Stimulated activated CD4-positive, alpha-beta T cell treated with anti-CD3 and anti-CD28 coated beads, Interleukin-4, amount 100 ng/mL, for 1 hour (primary cell): ENCODE data around the gene NIPSNAP3A.
"Not testable (repeated sequence)": the region's sequence is repeated elsewhere in the genome, so short reads cannot be mapped to it uniquely, and the experiment has no call there.

Source experiments
- DNase-seq: peaks from one replicate; pipeline ENCODE4 v3.0.0-alpha.2; 2020

The NIPSNAP3A gene

DNA sequence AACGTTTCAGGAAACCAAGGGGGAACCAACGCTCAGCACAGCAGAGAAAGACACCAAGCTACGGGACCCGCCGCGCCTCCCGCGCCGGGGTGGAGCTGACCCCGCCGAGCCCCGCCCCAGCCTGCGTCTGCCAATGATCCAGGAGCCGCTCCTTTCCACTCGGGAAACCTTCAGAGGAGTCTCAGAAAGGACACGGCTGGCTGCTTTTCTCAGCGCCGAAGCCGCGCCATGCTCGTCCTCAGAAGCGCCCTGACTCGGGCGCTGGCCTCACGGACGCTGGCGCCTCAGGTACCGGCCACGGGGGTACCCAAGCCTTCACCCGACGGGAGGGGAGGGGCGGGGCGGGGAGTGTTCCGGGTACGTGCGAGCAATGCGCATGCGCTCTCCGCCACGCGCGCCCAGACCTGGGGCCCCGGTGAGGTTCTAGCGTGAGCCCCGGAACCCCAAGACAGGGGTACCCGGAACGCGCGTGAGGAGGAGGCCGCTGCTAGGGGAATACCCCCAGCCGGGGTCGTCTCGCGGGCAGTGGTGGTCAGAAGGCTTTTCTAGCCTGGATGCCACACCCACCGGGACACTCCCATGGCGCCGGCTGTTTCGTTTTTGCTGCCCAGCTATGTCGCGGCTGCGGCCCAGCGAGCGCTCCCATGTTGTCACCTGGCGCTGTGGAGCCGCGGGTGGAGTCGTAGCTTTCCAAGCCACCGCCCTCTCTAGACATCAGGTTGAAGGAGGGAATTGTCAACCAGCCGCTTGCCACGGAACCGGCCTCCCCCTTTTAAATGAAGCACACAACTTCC, at the start of gene NIPSNAP3A:
TSS of gene NIPSNAP3A (plus strand) at position 119 of the 794 bp plus-strand sequence. CDS start at position 229, 110 bp downstream.
- DNase-seq: peak; percentile 87

DNA sequence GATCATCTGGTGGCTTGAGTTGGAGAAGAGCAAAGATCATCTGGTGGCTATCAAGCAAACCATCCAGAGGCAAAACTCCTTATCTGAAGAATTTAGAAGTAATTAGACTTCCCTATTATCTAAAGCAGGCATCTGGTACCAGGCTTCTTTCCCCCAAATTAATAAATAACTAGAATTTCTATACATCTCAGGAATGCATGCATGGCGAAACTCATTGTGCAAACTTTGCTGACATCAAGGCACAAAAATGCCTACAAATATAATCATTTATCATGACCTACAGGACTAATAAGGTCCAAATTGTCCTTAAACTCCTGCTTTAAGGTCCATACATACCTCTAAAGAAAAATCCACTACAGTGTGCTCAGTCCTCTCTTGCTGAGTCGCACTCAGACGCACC, 47.2 kb upstream of the NIPSNAP3A start:
- DNase-seq: no peak

DNA sequence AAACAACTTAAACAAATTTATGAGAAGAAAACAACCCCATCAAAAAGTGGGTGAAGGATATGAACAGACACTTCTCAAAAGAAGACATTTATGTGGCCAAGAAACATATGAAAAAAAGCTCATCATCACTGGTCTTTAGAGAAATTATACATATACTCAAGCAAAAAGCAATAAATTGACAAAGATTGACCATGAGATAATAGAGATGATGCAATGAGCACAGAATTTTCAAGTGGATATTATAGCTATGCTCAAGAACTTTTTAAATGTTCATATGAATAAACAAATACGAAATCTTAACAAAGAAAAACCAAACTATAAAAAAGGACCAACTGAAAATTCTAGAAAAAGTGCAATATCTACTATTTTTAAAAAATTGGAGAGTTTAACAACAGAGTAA, 38.7 kb upstream of the NIPSNAP3A start:
- DNase-seq: not testable (repeated sequence)

DNA sequence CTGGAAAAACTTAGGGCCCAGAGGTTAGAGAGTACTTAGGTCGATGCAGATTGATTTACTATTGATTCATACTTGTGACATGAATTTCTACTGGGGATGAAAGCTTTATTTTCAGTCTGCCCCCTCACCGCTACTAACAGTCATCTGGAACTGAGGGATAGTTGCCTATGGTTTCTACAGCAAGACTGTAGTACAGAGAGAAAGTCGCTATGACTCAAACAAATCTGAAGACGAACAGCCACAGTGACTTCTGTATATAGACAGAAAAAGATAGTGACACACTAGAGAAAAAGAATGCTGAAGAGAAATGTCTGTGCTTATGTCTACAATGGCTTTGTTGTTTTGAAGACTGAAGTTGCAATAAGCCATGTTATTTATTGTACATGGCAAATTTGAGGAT, 35.9 kb upstream of the NIPSNAP3A start:
- DNase-seq: no peak

DNA sequence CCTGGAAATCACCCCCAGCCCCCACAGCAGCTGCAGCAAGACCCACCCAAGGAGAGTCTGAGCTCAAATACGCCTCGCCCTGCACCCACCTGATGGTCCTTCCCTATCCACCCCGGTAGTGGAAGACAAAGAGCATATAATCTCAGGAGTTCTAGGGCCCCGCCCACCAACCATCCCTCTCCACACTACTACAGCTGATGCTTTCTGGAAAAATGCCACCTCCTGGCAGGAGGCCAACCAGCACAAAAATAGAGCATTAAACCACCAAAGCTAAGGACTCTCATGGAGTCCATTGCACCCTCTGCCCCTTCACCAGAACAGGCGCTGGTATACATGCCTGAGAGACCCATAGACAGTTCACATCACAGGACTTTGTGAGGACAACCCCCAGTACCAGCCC, 22.5 kb upstream of the NIPSNAP3A start:
- DNase-seq: no peak

DNA sequence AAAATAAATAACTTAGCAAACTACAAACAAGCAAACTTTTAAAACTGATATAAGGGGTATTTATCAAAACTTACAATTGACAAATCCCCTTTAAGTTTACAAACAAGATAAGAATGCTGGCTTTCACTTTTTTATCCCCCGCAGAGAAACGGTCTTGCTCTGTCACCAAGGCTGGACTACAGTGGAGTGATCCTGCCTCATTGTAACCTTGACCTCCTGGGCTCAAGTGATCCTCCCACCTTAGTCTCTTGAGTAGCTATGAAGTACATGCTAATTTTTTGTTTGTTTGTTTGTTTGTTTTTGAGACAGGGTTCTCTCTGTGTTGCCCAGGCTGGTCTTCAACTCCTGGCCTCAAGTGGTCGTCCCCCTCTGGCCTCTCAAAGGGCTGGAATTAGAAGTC, 9.0 kb upstream of the NIPSNAP3A start:
- DNase-seq: no peak

DNA sequence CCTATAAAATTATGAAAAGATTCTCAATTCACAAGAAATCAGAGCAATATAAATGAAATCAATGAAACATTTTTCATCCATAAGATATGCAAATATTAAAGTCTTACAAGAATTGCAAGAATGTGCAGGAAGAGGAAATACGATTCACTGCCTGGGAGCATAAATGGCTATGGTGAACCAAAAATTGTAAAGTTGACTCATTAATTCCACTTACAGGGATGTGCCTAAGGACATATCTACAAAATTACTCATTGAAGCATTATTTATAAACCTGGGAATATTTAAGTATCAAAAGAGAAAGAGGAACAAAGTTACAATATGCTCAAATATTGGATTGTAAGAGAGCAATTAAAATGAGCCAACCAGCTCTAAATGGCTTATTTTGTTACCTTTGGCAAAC, 6.9 kb upstream of the NIPSNAP3A start:
- DNase-seq: no peak

DNA sequence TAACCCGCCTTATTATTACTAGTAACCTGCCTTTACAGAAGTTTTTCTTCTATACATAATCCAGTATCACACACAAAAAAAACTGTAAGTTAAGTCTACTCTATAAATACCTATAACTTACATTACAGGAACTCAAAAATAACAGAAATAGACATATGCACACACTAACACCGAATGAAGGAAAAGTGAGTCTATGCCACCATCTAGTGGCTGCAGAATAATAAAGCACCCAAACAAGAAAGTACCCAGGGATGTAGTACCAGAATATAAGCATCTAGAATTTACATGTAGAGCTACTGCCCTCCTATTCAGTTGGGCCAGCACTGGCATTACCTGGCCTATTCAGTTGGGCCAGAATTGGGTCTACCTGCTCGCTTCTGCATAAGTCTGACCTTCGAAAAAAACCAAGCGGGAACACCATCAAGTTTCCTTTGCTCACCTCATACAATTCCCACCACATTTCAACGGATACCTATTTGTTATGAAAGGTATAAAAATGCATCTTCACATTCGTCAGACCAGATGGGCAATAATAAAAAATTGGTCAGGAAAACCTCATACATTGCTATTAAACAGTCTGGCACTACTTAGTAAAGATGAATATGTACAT, 4.0 kb upstream of the NIPSNAP3A start:
- no peak for DNase-seq

DNA sequence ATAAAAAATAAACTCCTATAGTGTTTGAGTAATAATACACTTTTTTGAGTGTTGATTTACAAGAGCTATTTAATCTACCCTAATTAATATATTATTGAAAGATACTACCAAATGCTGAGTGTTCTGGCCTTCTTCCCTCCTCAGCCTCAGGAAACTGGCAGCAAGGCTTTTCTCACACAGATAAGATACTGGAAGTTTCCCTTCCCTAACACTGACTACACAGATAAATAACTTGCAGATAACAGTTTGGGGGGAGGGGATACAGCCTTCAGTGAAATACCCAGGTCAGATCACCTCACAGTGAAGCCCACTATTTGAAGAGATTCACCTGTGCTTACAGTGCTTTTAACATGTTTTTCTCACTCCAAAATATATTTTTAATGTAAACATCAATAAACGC, 1.6 kb upstream of the NIPSNAP3A start:
- DNase-seq: no peak

DNA sequence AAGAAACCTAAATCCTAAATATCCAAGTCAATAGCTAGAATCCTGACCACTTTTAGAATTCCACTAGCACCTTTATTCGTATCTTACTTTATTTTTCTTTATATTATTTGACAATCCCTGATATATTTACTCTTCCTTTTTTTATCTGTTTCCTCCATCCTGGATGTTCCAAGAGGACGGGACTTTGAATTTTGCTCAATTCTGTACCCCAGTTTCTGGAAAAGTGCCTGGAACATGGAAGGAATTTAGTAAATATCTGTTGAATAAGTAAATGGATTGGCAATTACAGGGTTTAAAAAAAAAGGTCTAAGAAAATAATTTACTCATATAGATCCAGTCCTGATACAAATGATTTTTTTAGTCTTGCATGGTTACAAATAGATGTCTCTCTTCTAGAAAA, 1.2 kb upstream of the NIPSNAP3A start:
- no peak for DNase-seq

DNA sequence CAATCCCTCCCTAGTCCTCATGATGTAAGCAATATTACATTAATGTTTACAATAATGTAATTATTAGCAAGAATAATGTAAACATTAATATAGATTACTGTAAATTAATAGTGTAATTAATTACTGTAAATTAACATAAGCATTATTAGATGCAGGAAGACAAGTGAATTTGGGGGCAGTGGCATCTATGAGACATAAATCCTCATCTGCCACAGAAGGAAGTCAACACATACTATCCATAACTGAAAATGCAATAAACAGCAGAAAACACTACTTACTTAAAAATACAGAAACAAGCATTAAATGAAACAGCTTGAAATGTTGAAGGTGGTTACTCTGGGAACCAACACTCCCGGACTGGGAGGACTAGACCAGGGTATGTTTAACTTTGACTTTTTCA, 685 bp upstream of the NIPSNAP3A start:
- DNase-seq: no peak

DNA sequence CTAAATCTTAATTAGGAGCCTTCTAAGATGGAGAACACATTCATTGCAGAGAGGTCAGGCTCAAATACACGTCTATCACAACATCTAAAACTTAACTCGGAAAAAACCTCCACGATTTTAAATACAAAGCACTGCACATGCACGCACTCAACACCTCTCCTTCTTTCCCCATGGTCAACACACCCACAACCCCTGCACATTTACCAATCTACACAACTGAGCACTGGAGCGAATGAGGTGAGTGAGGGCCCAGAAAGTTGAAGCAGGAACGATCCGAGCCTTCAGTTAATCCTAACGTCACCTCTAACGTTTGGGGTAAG, 278 bp upstream of the NIPSNAP3A start:
- DNase-seq: no peak

DNA sequence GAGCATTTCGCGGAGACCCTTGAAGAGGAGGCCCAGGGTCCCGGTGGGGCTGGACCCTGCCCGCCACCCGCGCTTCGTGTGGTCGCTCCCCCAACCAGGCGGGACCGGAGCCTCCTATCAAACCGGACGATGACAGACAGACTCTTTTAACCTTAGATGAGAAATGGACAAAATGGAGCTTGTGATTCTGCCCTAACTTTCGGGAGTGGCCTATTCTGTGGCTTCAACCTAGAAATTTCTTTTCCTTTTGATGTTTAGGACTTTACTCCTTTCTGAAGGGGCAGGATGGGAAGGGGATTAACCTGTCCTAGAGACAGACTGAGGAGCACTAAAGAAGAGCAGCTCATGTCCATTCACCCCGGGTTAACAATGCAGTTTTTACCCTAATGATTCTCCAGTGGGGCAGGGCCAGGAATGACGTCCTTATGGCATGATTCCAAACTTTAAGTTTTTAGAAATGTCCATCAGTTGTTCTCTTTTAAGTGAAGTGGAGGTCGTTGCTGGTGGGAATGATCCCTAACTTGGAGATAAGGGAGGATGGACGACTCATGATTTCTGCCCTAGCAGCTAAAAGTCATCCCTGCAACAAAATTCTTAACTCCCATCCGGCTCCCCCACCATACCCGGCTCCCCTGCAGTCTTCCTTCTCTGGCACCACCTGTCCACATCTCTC, 1.0 kb downstream of the NIPSNAP3A start:
- DNase-seq: no peak

DNA sequence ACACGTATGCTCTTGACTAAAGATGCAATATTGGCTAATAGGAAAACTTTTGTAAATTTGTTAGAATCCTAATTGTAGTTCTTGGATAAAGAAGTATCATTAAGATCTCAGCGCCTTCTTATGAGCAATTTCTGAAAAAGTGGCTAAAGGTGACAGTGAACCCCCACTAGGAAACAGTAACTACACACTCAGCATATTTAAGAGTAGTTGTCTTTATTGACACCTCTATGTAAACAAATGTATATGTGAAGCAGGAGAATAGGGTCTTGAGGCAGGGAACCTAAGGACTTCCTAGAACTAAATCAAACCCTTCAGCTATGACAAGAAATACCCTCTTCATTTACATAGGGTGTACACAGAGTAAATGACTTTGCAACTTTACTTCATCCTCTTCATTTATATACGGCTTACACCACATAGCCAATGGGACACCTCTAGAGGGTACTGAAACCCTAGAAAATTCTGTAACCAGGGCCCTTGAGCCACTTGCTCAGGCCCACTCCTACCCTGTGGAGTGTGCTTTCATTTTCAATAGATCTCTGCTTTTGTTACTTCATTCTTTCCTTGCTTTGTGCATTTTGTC, 2.8 kb downstream of the NIPSNAP3A start:
- DNase-seq: no peak

DNA sequence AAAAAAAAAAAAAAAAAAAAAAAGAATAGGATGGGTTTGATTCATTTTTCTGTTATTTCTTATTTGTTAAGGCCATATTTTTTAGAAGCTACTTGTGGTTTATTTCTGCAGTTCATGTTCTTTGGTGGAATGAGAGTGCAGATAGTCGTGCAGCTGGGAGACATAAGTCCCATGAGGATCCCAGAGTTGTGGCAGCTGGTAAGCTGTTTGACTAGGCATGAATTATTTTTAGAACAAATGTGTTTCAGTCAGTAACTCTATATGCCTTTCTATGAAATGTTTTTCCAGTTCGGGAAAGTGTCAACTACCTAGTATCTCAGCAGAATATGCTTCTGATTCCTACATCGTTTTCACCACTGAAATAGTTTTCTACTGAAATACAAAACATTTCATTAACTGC, 11.5 kb downstream of the NIPSNAP3A start:
- no peak for DNase-seq

DNA sequence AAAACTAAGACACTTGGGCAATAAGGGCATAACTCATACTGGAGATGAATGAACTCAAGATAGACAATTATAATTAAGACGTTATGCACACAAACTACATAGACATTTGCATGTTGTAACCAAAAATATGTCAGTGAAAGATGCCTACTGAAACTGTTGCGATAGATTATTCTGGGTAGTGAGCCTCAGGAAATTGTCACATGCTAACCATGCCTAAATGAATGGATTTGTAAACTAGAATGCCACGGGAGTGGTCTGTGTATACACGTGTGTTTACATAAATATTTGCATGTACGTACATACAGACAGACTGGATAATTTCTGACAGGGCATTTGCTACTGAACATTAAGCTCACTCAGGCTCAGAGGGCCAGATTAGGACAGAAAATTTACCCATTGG, 17.7 kb downstream of the NIPSNAP3A start:
- DNase-seq: no peak

DNA sequence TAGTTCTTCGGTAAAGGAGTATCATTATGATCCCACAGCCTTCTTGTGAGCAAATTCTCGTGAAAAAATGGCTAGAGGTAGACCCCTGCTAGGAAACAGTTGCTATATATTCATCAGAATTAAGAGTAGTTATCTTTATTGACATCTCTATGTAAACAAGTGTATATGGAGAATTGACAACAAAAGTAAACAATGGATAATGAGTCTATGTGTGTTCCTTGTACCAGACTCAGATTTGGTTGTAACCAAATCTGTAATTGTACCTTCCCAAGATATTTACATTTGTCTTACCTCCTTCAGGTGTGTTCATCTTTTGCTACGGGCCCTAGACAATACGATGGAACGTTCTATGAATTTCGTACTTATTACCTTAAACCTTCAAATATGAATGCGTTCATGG, 18.5 kb downstream of the NIPSNAP3A start:
- no peak for DNase-seq

DNA sequence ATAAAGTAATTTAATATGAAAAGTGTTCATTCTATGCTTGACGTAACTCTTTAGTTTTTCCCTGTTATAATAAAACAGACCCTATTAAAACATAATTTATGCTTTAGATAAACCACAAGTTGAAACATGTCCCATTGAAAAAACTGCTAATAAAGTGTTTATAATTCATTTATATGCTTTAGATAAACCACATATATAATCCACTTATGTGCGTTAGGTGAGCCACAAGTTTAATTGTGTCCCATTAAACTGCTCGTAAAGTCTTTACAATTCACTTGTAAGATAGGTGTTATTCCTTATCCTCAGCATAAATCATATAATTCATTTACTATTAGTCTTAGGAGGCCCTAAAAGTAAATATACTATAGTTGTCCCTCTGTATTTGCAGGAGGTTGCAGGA, 20.0 kb downstream of the NIPSNAP3A start:
- no peak for DNase-seq

DNA sequence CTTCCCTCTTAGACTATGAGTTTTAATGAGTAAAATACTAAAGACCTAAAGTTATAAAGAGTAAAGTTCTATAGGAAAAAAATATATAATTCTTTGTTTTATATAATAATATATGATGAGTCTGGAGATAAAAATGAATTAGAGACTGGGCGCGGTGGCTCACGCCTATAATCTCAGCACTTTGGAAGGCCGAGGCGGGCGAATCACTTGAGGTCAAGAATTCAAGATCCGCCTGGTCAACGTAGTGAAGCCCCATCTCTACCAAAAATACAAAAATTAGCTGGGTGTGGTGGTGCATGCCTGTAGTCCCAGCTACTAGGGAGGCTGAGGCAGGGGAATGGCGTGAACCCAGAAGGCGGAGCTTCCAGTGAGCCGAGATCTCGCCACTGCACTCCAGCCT, 21.5 kb downstream of the NIPSNAP3A start:
- not testable (repeated sequence) for DNase-seq

DNA sequence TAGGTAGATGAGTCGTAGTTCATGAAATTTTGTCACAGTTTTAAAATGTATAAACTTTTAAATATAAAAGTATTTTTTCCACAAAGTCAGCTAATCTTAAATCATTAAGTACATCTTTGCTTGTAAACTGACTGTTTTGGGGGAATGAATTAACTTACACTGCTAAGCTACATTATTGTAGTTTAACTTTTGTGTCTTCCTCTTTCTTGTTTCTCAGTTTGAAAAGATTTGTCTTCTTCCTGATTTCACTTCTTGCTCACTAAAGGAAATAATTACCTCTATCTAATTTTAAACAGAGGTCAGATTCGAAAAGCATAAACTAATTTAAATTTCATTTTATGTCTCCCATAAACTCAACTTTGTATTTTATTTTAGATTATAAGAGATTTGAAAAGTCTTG, 22.2 kb downstream of the NIPSNAP3A start:
- no peak for DNase-seq

DNA sequence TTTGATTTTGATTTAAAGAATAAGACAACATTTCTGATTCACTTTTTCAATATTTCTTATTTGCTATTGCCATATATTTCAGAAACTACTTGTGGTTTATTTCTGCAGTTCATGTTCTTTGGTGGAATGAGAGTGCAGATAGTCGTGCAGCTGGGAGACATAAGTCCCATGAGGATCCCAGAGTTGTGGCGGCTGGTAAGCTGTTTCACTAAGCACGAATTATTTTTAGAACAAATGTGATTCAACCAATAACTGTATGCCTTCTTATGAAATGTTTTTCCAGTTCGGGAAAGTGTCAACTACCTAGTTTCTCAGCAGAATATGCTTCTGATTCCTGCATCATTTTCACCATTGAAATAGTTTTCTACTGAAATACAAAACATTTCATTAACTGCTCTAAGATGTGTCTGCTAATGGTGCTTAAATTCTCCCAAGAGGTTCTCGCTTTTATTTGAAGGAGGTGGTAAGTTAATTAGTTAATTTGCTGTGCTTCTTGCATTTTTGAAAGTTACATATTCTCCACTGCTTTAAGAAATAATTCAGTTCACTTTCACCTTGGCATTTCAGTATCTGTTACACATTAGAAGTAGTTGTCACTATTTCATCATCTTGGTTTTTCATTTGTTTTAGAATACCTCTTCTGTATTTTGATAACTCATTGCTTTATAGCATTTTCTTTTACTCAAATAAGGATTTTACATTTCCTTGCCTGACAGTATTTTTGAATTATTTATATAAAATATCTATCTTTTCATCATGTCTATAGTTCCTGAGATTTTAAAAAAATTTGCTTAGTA, 25.4 kb downstream of the NIPSNAP3A start:
- no peak for DNase-seq

DNA sequence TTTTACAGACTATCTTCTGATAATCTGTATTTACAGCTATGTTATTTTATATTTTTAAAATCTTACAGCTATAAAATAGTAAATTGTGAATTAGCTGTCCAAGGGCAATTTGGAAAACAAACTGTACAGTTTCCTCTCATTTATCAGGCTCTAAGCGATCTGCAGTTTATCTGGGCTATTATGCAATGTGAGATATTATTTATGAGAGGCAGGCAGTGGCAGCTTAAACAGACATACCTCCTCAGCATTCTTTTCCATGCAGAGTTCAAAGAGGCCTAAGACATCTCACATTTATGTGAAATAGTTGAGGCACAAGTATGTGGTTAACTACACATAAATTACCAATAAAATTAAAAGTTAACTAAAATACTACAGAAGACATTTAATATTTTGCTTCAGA, 26.6 kb downstream of the NIPSNAP3A start:
- no peak for DNase-seq
